ENCODE measurements around the gene TPPP2. TPM values are rescaled to one million over a fixed set of nuclear protein-coding genes. Genes with fewer than 3 reads are reported as not detected.

The TPPP2 gene
- total RNA-seq = not detected in 2 replicates

DNA sequence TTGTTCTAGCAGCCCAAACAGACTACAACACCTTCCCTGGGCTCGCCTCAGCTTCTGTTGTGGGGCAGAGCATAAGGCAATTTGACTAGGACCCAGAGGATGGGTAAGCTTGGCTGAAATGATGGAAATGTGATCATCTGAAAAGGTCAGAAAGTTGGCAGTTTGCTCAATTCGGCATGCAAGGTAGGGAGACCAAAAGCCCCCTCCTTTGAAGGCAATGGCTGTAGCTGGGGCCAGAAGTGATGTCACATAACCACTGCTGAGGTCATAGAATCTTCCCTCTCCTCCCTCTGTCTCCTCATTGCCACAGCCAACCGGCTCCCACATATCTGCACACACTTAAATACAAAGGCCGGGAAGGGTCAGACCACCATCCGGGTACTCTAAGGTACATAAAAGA, at the start of gene TPPP2:
TPPP2 (plus strand) TSS at position 301 of the 400 bp plus-strand sequence. CDS start 365 bp downstream, outside the sequence.

DNA sequence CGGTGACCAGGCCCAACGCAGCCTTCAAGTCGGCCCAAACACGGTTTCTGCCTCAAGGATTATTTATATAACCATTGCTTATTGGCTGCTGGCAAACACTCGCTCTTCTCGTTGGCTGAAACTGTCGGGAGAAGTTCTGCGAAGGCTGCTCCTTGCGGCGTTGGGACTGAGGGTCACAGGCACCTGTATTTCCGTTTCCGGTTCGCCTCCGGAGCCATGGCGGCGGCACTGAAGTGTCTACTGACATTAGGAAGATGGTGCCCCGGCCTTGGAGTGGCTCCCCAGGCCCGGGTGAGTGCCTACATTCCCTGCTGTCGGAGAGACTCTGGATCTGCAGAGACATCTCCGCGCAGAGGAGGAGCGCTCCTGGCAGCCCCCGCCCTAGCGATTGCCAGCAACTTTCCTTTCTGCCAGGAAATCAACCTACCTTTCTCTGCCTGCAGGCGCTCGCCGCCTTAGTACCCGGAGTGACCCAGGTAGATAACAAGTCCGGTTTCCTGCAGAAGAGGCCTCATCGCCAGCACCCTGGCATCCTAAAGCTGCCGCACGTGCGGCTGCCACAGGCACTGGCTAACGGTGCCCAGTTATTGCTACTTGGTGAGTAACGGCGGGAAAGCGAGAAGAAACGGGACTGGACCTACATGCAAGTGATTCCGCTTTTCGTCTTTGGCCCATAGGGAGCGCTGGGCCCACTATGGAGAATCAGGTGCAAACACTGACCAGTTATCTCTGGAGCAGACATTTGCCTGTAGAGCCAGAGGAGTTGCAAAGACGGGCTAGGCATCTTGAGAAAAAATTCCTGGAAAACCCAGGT, 40.0 kb upstream of the TPPP2 start, which contains the start of gene METTL17:
METTL17 (plus strand) TSS at position 194 of the 814 bp plus-strand sequence; CDS start at position 217, 23 bp downstream.

DNA sequence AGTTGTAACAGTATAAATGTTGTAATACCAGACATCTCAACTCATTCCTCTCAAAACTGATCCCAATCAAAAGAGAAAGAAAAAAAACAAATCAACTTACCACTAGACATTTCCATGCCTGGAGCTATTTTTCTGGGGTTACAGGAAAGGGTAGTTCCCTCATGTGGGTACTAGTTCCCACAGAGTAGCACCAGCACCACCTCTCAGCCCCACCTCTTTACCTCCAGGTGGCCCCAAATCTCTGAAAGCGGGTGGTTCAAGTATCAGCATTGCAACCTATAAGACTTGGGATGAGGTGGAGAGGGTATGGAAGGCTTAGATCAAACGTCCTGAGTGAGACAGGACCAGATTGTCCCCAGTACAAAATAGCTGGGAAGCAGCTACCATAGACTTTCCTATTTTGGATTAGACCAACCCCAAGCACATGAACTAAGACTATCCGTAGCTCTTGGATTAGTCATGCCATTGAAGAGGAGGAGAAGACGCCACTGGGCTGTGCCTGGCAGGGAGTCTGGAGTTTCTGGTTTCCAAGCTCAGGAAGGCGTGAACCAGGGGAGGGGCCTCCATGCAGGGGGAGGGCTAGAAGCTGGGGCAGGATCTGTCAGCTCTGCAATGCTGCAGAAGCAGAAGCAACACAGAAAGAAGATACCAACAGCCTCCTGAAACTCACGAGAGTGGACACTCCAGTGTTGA, 31.2 kb upstream of the TPPP2 start, which contains the start of gene SLC39A2:
SLC39A2 (plus strand) TSS at position 620 of the 693 bp plus-strand sequence. CDS start 154 bp downstream, outside the sequence.

DNA sequence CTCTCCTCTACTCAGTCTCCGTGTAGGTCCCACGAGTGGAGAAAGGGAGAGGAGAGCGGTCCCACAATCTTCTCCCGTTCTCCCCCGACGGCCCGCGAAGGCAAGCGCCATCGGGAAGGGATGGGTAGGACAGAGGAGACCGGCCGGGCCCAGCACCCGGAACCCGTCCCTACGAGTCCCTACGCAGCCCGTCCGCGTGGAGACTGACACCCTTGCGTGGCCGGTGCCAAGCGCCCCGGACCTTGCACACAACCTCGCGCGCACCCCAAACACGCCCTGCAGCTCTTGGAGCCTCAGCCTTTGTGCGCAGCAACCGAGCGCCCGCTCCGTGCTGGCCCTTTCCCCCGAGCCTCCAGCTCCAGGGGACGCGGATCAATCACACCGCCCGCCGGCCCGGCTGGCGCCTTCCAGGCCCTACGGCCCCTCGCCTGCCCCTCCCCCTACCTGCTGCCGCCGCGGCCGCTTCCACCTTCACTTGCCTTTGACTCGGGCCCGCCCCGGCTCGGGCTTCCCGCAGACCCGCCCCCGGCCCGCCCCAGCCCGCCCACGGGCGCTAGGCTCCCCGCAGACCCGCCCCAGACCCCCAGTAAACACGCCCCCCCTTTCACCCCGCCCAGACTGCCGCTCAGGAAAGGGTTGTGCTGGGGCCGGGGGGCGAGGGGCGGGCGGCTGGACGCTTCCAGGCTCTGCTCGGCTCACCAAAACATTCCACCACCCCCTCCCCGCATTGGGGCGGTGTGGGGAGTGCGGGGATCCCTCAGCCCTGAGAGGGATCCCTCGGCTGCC, 5.2 kb upstream of the TPPP2 start, which contains the start of gene NDRG2:
NDRG2 (minus strand) TSS at position 477 of the 786 bp plus-strand sequence. CDS start 1,746 bp downstream, outside the sequence.

DNA sequence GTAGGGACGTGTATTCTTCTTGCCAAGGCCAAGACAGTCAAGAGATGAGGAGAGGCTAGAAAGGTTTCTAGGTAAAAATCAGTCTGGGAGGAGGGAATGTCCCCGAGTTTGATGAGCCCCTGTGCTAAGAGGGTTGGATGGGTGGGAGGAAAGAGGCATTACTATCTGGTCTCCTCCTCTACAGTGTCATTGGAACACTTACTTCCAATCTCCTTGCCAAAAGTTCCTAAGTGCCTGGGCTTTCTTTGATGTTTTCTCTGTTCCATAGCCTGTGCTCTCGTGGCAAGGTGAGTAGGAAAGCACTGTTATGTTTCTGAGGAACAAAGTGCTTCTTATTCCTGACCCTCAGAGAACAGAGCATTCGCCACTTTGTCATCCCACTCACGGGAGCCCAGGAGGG, 4.7 kb downstream of the TPPP2 start, which contains the start of gene RNASE13:
RNASE13 (minus strand) TSS at position 101 of the 400 bp plus-strand sequence. CDS start 519 bp downstream, outside the sequence.

DNA sequence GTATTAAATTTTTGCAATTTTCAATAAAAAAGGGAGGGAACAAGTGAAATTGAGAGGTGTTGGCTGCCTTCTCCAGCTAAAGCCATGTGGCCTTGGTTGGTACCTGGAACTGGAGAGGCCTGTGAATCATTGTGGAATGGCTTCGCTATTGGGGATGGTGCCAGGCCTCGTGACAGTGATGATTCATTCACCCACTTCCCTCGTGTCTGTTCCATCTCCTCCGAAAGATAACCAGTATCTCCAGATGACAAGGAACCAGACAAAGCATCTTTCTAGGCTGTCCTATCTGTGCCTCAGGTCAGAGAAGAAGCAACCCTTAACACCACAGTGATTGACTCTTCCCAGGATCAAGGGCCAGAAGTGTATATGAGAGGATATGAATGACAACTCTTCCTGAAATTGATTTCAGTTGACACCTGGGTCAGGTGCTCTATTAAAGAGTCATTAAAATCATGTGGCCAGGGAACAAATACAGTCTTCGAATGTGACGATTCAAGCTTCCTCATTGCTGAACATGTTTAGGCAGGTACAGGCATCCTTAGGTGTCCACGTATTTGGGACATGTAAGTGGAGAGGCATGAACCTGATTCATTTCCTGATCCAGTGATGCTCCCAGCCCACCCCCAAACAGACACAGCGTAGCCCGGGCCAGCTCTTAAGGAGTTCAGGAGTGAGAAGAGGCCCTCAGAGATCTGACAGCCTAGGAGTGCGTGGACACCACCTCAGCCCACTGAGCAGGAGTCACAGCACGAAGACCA, 11.8 kb downstream of the TPPP2 start, which contains the start of gene RNASE7:
RNASE7 (plus strand) TSS at position 687 of the 758 bp plus-strand sequence. CDS start 631 bp downstream, outside the sequence.

DNA sequence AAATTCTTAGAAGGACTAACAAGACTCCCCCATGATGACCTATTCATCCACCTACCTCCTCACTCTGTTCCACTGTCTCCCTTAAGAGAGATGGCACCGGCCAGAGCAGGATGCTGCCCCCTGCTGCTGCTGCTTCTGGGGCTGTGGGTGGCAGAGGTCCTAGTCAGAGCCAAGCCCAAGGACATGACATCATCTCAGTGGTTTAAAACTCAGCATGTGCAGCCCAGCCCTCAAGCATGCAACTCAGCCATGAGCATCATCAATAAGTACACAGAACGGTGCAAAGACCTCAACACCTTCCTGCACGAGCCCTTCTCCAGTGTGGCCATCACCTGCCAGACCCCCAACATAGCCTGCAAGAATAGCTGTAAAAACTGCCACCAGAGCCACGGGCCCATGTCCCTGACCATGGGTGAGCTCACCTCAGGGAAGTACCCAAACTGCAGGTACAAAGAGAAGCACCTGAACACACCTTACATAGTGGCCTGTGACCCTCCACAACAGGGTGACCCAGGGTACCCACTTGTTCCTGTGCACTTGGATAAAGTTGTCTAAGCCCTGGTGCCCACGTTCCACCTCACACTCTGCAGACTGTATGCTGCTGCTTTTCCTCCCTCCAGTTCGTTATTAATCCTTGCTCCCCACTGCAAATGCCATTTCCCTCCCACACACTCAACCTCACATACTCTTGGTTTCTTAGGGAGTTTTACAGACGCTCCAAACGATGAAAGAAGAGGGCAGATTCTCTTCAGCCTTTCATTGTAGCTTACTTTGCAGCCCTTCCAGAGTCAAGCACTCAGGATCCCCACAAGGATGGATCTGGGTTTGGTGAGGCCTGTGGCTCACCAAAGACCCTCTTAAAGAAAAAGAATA, 28.0 kb downstream of the TPPP2 start, which contains the start of gene RNASE8:
RNASE8 (plus strand) TSS at position 20 of the 873 bp plus-strand sequence; CDS start at position 91, 71 bp downstream.

DNA sequence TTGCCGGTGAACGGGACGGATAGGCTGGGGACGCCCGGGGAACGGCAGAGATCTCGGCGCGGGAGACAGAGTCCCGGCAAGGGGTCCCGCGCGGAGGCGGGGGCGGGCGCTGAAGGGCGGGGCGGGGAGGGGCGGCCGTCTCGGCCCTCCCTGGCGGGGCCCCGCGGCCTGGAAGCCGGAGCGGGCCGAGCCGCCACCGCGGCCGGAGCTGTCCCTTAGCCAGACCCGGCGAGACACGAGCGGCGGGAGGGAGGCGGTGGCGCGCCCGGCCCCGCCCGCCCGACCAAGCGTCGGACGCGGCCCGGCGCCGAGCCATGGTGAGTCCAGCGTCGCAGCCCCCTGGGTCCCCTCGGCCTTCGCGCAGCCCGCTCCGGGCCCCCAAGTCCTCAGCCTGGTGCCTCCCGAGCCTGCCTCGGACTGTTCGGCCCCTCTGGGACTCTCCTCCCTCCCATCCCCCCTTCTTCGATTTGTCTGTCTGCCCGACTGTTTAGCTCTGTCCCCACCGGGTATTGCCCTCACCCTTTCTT, 40.1 kb downstream of the TPPP2 start, which contains the start of gene ARHGEF40:
ARHGEF40 (plus strand) TSS at position 222 of the 527 bp plus-strand sequence; CDS start at position 315, 93 bp downstream.

Other genes starting within 250 kb of the TPPP2 start
- gene RNASE6, start 248.9 kb upstream of the TPPP2 start, total RNA-seq = not detected in 2 replicates
- not detected in 2 replicates for gene RNASE1, start 227.4 kb upstream of the TPPP2 start, total RNA-seq
- not detected in 2 replicates for gene RNASE3, start 138.8 kb upstream of the TPPP2 start, total RNA-seq
- not detected in 2 replicates for gene RNASE2, start 74.7 kb upstream of the TPPP2 start, total RNA-seq
- 72.5 and 78.1 TPM in 2 replicates for gene METTL17, start 40.2 kb upstream of the TPPP2 start, total RNA-seq
- gene SLC39A2, start 30.9 kb upstream of the TPPP2 start, total RNA-seq = 0.18 and 0.58 TPM in 2 replicates
- 0.18 TPM in 1 of 2 replicates, not detected in the other for gene NDRG2, start 5.2 kb upstream of the TPPP2 start, total RNA-seq
- gene RNASE13, start 4.6 kb downstream of the TPPP2 start, total RNA-seq = not detected in 2 replicates
- gene RNASE7, start 12.1 kb downstream of the TPPP2 start, total RNA-seq = not detected in 2 replicates
- not detected in 2 replicates for gene RNASE8, start 27.6 kb downstream of the TPPP2 start, total RNA-seq
- 20.9 and 30.8 TPM in 2 replicates for gene ARHGEF40, start 40.1 kb downstream of the TPPP2 start, total RNA-seq
- gene ZNF219, start 68.4 kb downstream of the TPPP2 start, total RNA-seq = 0.29 and 1.1 TPM in 2 replicates
- not detected in 2 replicates for gene TMEM253, start 70.8 kb downstream of the TPPP2 start, total RNA-seq
- gene OR5AU1, start 125.8 kb downstream of the TPPP2 start, total RNA-seq = not detected in 2 replicates
- 976 and 1,073 TPM in 2 replicates for gene HNRNPC, start 239.2 kb downstream of the TPPP2 start, total RNA-seq
- gene RPGRIP1, start 249.9 kb downstream of the TPPP2 start, total RNA-seq = not detected in 2 replicates

Measured in myometrial cell (primary cell).